HG03196 (cell line): Measurements from ENCODE around the gene TBC1D13.
"Not testable (repeated sequence)": the region's sequence is repeated elsewhere in the genome, so short reads cannot be mapped to it uniquely, and the experiment has no call there.

Experiments used
- ATAC-seq: cut with Tn5 transposase; IDR thresholded peaks from one replicate; pipeline ENCODE4 v1.9.1; 2021; ENCODE audit not compliant: unreplicated experiment

Gene TBC1D13

GRCh38 chr9:128786681-128787601, at the start of gene TBC1D13:
TBC1D13 (plus strand) TSS chr9:128787253; CDS start chr9:128787354, 101 bp downstream.
- ATAC-seq, result peak; percentile 83

- no peak for ATAC-seq
These were observed 44.7 kb upstream of the TBC1D13 start for GRCh38 chr9:128742401-128742800.

GRCh38 chr9:128743421-128743820, 43.6 kb upstream of the TBC1D13 start:
- ATAC-seq, result no peak

- ATAC-seq, result no peak
These were observed 39.8 kb upstream of the TBC1D13 start for GRCh38 chr9:128747241-128747640.

- no peak for ATAC-seq
These were observed 36.0 kb upstream of the TBC1D13 start for GRCh38 chr9:128750926-128751595.

- ATAC-seq, result no peak
These were observed 33.4 kb upstream of the TBC1D13 start for GRCh38 chr9:128753627-128754026.

- no peak for ATAC-seq
These were observed 29.5 kb upstream of the TBC1D13 start for GRCh38 chr9:128757602-128758001.

- ATAC-seq, result no peak
These were observed 24.2 kb upstream of the TBC1D13 start for GRCh38 chr9:128762671-128763449.

- ATAC-seq, result no peak
These were observed 22.7 kb upstream of the TBC1D13 start for GRCh38 chr9:128764361-128764760.

- ATAC-seq, result no peak
These were observed 21.6 kb upstream of the TBC1D13 start for GRCh38 chr9:128765499-128765898.

GRCh38 chr9:128768606-128769005, 18.4 kb upstream of the TBC1D13 start:
- no peak for ATAC-seq

- ATAC-seq, result no peak
These were observed 16.6 kb upstream of the TBC1D13 start for GRCh38 chr9:128770286-128771030.

- peak; percentile 19 for ATAC-seq
These were observed 15.8 kb upstream of the TBC1D13 start for GRCh38 chr9:128771094-128771721.

GRCh38 chr9:128771745-128772519, 15.1 kb upstream of the TBC1D13 start, which contains the start of gene ZER1:
ZER1 (minus strand) TSS chr9:128771927; CDS start chr9:128755565, 16,362 bp downstream.
- peak; percentile 92 for ATAC-seq

- ATAC-seq, result no peak
These were observed 14.0 kb upstream of the TBC1D13 start for GRCh38 chr9:128773049-128773448.

GRCh38 chr9:128774804-128775203, 12.2 kb upstream of the TBC1D13 start:
- no peak for ATAC-seq

GRCh38 chr9:128780093-128780492, 7.0 kb upstream of the TBC1D13 start:
- ATAC-seq, result not testable (repeated sequence)

GRCh38 chr9:128781187-128782070, 5.6 kb upstream of the TBC1D13 start:
- ATAC-seq, result no peak
